ENCODE data around the gene HOXC4. TPM values are rescaled to one million over a fixed set of nuclear protein-coding genes. Genes with fewer than 3 reads are reported as not detected.

The HOXC4 gene
- total and polyA plus RNA-seq, 7 donors: 0.38 to 1.2 (median 0.69) TPM; not detected in 3

GRCh38 chr12:54030442-54030801, 23.2 kb upstream of the HOXC4 start:
- intact Hi-C loops (cut with DNase I): loop anchor here (5.0 kb wide), 1 partner anchor 97 kb away; no protein-coding TSS in a partner anchor
- peaks cover 0 to 42% (median 34%) of the 10 kb centered on the region in 4 donors for H3K4me1 ChIP-seq
- DNase-seq: no peak
- no peaks in the 10 kb centered on the region for H3K36me3 ChIP-seq
- WGBS, 2 donors: 24 to 29% methylated on average over 7 of the region's 7 CpGs
- H3K9me3 ChIP-seq: no peaks in the 10 kb centered on the region
- no peak overlapping the region for H3K4me3 ChIP-seq
- H3K27ac ChIP-seq: no peak overlapping the region
- TF ChIP-seq POLR2A (IDR thresholded peaks at IDR 0.05) (no peak), EP300 (IDR thresholded peaks at IDR 0.05) (no peak)
- H3K27me3 ChIP-seq: peaks cover 69 to 100% (median 99%) of the 10 kb centered on the region in 3 donors

GRCh38 chr12:54030889-54031471, 22.7 kb upstream of the HOXC4 start:
- 9 to 19% methylated on average over 46 of the region's 46 CpGs for WGBS, 2 donors
- Histone ChIP-seq H3K27ac (peak overlapping the region in 1 of 4 donors; percentile 11), H3K36me3 (no peaks in the 10 kb centered on the region), H3K27me3 (peaks cover 67 to 100% (median 96%) of the 10 kb centered on the region in 3 donors), H3K4me1 (peaks cover 0 to 42% (median 34%) of the 10 kb centered on the region in 4 donors), H3K9me3 (no peaks in the 10 kb centered on the region), H3K4me3 (no peak overlapping the region)
- TF ChIP-seq EP300 (IDR thresholded peaks at IDR 0.05) (no peak), CTCF (IDR thresholded peaks at IDR 0.05) (no peak)
- intact Hi-C loops (cut with DNase I): loop anchor here (5.0 kb wide), 1 partner anchor 96 kb away; no protein-coding TSS in a partner anchor
- DNase-seq: no peak

DNA sequence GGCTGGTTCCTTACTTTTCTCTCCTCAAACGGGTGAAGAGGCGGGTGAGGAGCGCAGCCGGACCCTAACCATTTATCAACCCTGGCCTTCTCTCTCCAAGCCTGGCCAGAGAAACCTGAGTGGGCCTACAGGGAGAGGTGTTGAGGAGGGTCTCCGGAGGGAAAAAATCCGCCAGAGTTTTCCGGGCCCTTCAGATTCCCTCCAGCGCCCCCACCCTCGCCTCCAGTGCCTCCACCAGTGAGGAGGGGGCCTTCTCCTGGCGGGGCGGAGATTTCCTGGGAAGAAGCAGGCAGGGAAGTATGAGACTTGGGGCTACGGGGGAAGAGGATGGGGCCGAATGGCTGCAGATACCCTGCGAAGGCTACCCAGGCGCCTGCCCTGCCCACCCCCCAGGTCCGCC, 22.2 kb upstream of the HOXC4 start:
- DNase-seq: no peak
- Histone ChIP-seq H3K4me1 (peaks cover 0 to 42% (median 34%) of the 10 kb centered on the region in 4 donors), H3K27ac (no peak overlapping the region), H3K9me3 (no peaks in the 10 kb centered on the region), H3K4me3 (no peak overlapping the region), H3K27me3 (peaks cover 65 to 100% (median 96%) of the 10 kb centered on the region in 3 donors), H3K36me3 (no peaks in the 10 kb centered on the region)
- intact Hi-C loops (cut with DNase I): loop anchor here (5.0 kb wide), 1 partner anchor 96 kb away; no protein-coding TSS in a partner anchor
- 38 to 55% methylated on average over 16 of the region's 16 CpGs for WGBS, 2 donors
- no peak for TF ChIP-seq POLR2A (IDR thresholded peaks at IDR 0.05)
- TF ChIP-seq EP300 (IDR thresholded peaks at IDR 0.05): no peak
- TF ChIP-seq POLR2AphosphoS5 (IDR thresholded peaks at IDR 0.05): no peak
- TF ChIP-seq CTCF (IDR thresholded peaks at IDR 0.05): no peak

- 28 to 39% methylated on average over 6 of the region's 6 CpGs for WGBS, 2 donors
- TF ChIP-seq EP300 (IDR thresholded peaks at IDR 0.05): no peak
- no peak for TF ChIP-seq CTCF (IDR thresholded peaks at IDR 0.05)
- no peak for TF ChIP-seq POLR2A (IDR thresholded peaks at IDR 0.05)
- TF ChIP-seq POLR2AphosphoS5 (IDR thresholded peaks at IDR 0.05): no peak
- Histone ChIP-seq H3K36me3 (no peaks in the 10 kb centered on the region), H3K27ac (no peak overlapping the region), H3K4me1 (peaks cover 0 to 42% (median 34%) of the 10 kb centered on the region in 4 donors), H3K27me3 (peaks cover 58 to 100% (median 96%) of the 10 kb centered on the region in 3 donors), H3K4me3 (peak overlapping the region in 1 of 4 donors; percentile 43), H3K9me3 (no peaks in the 10 kb centered on the region)
- intact Hi-C loops (cut with DNase I): loop anchor here (1.0 to 5.0 kb wide), 2 partner anchors 95 to 159 kb away; no protein-coding TSS in a partner anchor
- no peak for DNase-seq
These were observed 21.5 kb upstream of the HOXC4 start for GRCh38 chr12:54032086-54032619.

DNA sequence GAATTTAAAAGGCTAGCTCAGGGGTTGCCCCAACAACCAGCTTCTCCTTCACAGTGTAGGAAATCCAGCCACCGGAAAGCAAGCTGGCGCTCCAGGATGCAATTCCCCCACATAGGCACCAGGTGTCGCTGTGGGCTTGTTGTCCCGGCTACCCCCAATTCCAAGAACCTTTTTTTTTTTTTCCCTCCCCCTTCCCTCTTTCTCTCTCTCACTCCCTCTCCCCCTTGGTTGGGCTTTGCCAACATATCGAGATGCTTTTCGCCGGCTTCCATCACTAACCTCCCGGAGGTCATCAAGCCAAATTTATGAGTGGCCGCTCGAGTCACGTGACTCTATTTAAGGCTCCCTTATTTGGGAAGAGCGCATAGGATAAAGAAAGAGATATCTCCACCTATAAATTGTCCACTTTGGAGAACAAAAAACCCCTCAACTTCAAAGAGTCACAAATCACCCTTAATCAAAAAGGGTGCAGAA, 21.0 kb upstream of the HOXC4 start, which contains the start of gene HOXC5:
Gene HOXC5 (plus strand): TSS at position 424 of the 474 bp plus-strand sequence. CDS start 73 bp downstream, outside the sequence.
- intact Hi-C loops (cut with DNase I): loop anchor here (1.0 to 5.0 kb wide), 2 partner anchors 95 to 159 kb away; no protein-coding TSS in a partner anchor
- Histone ChIP-seq H3K27ac (peak within 1 kb of the TSS in 3 of 4 donors; percentile 33 to 65 (median 44)), H3K4me3 (peak within 1 kb of the TSS; percentile 7 to 49 (median 32)), H3K9me3 (no peaks in the 10 kb centered on the region), H3K36me3 (no peaks in the 10 kb centered on the region), H3K4me1 (peaks cover 0 to 42% (median 34%) of the 10 kb centered on the region in 4 donors), H3K27me3 (peaks cover 54 to 100% (median 96%) of the 10 kb centered on the region in 3 donors)
- 4 to 14% methylated on average over 12 of the region's 12 CpGs for WGBS, 2 donors
- peak; percentile 87 for DNase-seq
- TF ChIP-seq POLR2A (IDR thresholded peaks at IDR 0.05) (no peak), CTCF (IDR thresholded peaks at IDR 0.05) (peak; percentile 78 to 97 (median 88))

Measured in sigmoid colon (tissue), 7 donors.